GM12891 (cell line): ENCODE results near the gene AIFM1.

Experiments used
- POLR2AphosphoS5 ChIP-seq: IDR thresholded peaks from 2 replicates; pipeline ENCODE4 v1.6.1; 2011; ENCODE audit warnings: low read depth, low read length, control low read depth
- TAF1 ChIP-seq: IDR thresholded peaks from 2 replicates; pipeline ENCODE4 v1.6.1; 2011; ENCODE audit warnings: low read depth, low read length, control low read depth

GRCh38 chrX:130108647-130109428 lies 56.8 kb downstream of the AIFM1 start:
- TF ChIP-seq TAF1 (no peak), POLR2AphosphoS5 (no peak)
